Fibroblast of skin of left biceps (primary cell): Measurements from ENCODE around the gene CCDC69.
A peak's percentile ranks its signal among the peaks of the same experiment; 100 is the strongest.
"Not testable (repeated sequence)": the region's sequence is repeated elsewhere in the genome, so short reads cannot be mapped to it uniquely, and the experiment has no call there.

Experiments
- DNase-seq, 2 experiments: peaks; one replicate each; pipeline ENCODE4 v3.0.0-alpha.2; 2013; ENCODE audit warnings: low read depth in 2 of 2

Gene CCDC69

GRCh38 chr5:151222054-151222789 is 1.7 kb downstream of the CCDC69 start:
- no peak for DNase-seq

- DNase-seq = no peak
Measured at GRCh38 chr5:151221574-151221973, 2.3 kb downstream of the CCDC69 start.

GRCh38 chr5:151219789-151220188 is 4.1 kb downstream of the CCDC69 start:
- no peak for DNase-seq

GRCh38 chr5:151219138-151219537 is 4.8 kb downstream of the CCDC69 start:
- DNase-seq = no peak

GRCh38 chr5:151218177-151218576 is 5.7 kb downstream of the CCDC69 start:
- no peak for DNase-seq

- no peak for DNase-seq
Measured at GRCh38 chr5:151216781-151217180, 7.1 kb downstream of the CCDC69 start.

- no peak for DNase-seq
Measured at GRCh38 chr5:151215546-151215880, 8.4 kb downstream of the CCDC69 start.

GRCh38 chr5:151214614-151215545 is 9.0 kb downstream of the CCDC69 start:
- no peak for DNase-seq

- no peak for DNase-seq
Measured at GRCh38 chr5:151213803-151214613, 9.9 kb downstream of the CCDC69 start.

- DNase-seq = no peak
Measured at GRCh38 chr5:151212406-151212798, 11.5 kb downstream of the CCDC69 start.

- no peak for DNase-seq
Measured at GRCh38 chr5:151208481-151208914, 15.4 kb downstream of the CCDC69 start.

GRCh38 chr5:151205411-151205810 is 18.5 kb downstream of the CCDC69 start:
- no peak for DNase-seq

- DNase-seq = no peak
Measured at GRCh38 chr5:151204051-151204450, 19.8 kb downstream of the CCDC69 start.

- peak in 1 of 2 experiments; percentile 12 for DNase-seq
Measured at GRCh38 chr5:151202381-151203139, 21.3 kb downstream of the CCDC69 start.

- no peak for DNase-seq
Measured at GRCh38 chr5:151200913-151201595, 22.8 kb downstream of the CCDC69 start.

- no peak for DNase-seq
Measured at GRCh38 chr5:151199581-151200185, 24.2 kb downstream of the CCDC69 start.

GRCh38 chr5:151198861-151199260 is 25.0 kb downstream of the CCDC69 start:
- DNase-seq = no peak

- not testable (repeated sequence) for DNase-seq
Measured at GRCh38 chr5:151197291-151197600, 26.6 kb downstream of the CCDC69 start.

- no peak for DNase-seq
Measured at GRCh38 chr5:151196556-151197290, 27.2 kb downstream of the CCDC69 start.

GRCh38 chr5:151195622-151196021 is 28.3 kb downstream of the CCDC69 start:
- peak; percentile 19 to 23 for DNase-seq
